ENCODE results near the gene SHISA4. TPM values are rescaled to one million over a fixed set of nuclear protein-coding genes. Genes with fewer than 3 reads are reported as not detected.
A peak's percentile ranks its signal among the peaks of the same experiment; 100 is the strongest.

Gene SHISA4
- total RNA-seq, 1 donor from 2014 or later = 3.0 TPM

- Mint-ChIP-seq H3K27ac (peak overlapping the region; percentile 57), H3K27me3 (ENCODE audit: insufficient read depth, low read depth) (peaks cover 16% of the 10 kb centered on the region), H3K4me1 (peaks cover 20% of the 10 kb centered on the region), H3K36me3 (no peaks in the 10 kb centered on the region), H3K9me3 (no peaks in the 10 kb centered on the region), H3K4me3 (no peak overlapping the region)
- H3K79me2 ChIP-seq (ENCODE audit: low read depth) = no peaks in the 10 kb centered on the region
- no peak overlapping the region for H2AFZ ChIP-seq (replicated peaks)
- H3K4me3 ChIP-seq = no peak overlapping the region
- H3F3A ChIP-seq (ENCODE audit: low read depth) = peaks cover 24% of the 10 kb centered on the region
- no peaks in the 10 kb centered on the region for H3K27me3 ChIP-seq
- H3K36me3 ChIP-seq = no peaks in the 10 kb centered on the region
- no peak for TF ChIP-seq EZH2 (IDR thresholded peaks at IDR 0.05)
- TF ChIP-seq EZH2phosphoT487 (IDR thresholded peaks at IDR 0.05) = no peak
- TF ChIP-seq CTCF (IDR thresholded peaks at IDR 0.05) = no peak
- H3K4me1 ChIP-seq = peaks cover 10% of the 10 kb centered on the region
- peak; percentile 48 for DNase-seq (ENCODE audit: low spot score)
- no peaks in the 10 kb centered on the region for H4K20me1 ChIP-seq (ENCODE audit: low read depth)
- H3K9ac ChIP-seq = no peak overlapping the region
- H3K4me2 ChIP-seq = peak overlapping the region; percentile 55
- no peaks in the 10 kb centered on the region for H3K9me3 ChIP-seq (ENCODE audit: low read depth)
- H3K27ac ChIP-seq = no peak overlapping the region
These were observed 23.3 kb downstream of the SHISA4 start for GRCh38 chr1:201911826-201912571.

DNA sequence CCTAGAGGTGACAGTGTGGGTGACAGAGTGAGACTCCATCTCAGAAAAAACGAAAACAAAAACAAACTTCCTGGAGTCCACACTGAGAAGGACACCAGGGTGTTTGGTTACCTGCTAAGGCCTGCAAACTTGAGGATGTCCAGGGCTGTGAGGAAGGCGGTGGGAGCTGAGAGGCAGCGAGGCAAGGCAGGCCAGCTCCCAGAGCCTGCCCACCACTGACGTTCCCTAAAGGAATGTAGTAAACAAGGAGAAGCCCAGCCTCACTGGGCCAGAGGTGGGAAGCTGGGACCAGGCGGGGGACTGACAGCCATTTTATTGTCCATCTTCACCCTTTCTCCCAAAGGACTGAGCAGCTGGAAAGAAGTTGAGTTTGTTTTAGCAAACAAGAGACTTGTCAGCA is 24.1 kb downstream of the SHISA4 start:
- H3K79me2 ChIP-seq (ENCODE audit: low read depth) = no peaks in the 10 kb centered on the region
- H3K27me3 ChIP-seq = no peaks in the 10 kb centered on the region
- H3K27ac Mint-ChIP-seq = peak overlapping the region; percentile 58
- no peak overlapping the region for H3K4me3 ChIP-seq
- no peak overlapping the region for H3K9ac ChIP-seq
- H3K4me2 ChIP-seq = no peak overlapping the region
- peaks cover 10% of the 10 kb centered on the region for H3K4me1 ChIP-seq
- TF ChIP-seq EZH2 (IDR thresholded peaks at IDR 0.05) = no peak
- no peak for TF ChIP-seq EZH2phosphoT487 (IDR thresholded peaks at IDR 0.05)
- no peak for TF ChIP-seq CTCF (IDR thresholded peaks at IDR 0.05)
- no peak for DNase-seq (ENCODE audit: low spot score)
- peaks cover 24% of the 10 kb centered on the region for H3F3A ChIP-seq (ENCODE audit: low read depth)
- no peak overlapping the region for H3K4me3 Mint-ChIP-seq
- H3K9me3 Mint-ChIP-seq = no peaks in the 10 kb centered on the region
- no peak overlapping the region for H3K27ac ChIP-seq
- no peaks in the 10 kb centered on the region for H3K9me3 ChIP-seq (ENCODE audit: low read depth)
- H3K36me3 ChIP-seq = no peaks in the 10 kb centered on the region
- no peak overlapping the region for H2AFZ ChIP-seq (replicated peaks)
- H3K27me3 Mint-ChIP-seq (ENCODE audit: insufficient read depth, low read depth) = peaks cover 16% of the 10 kb centered on the region
- H4K20me1 ChIP-seq (ENCODE audit: low read depth) = no peaks in the 10 kb centered on the region
- peaks cover 23% of the 10 kb centered on the region for H3K4me1 Mint-ChIP-seq
- H3K36me3 Mint-ChIP-seq = no peaks in the 10 kb centered on the region

DNA sequence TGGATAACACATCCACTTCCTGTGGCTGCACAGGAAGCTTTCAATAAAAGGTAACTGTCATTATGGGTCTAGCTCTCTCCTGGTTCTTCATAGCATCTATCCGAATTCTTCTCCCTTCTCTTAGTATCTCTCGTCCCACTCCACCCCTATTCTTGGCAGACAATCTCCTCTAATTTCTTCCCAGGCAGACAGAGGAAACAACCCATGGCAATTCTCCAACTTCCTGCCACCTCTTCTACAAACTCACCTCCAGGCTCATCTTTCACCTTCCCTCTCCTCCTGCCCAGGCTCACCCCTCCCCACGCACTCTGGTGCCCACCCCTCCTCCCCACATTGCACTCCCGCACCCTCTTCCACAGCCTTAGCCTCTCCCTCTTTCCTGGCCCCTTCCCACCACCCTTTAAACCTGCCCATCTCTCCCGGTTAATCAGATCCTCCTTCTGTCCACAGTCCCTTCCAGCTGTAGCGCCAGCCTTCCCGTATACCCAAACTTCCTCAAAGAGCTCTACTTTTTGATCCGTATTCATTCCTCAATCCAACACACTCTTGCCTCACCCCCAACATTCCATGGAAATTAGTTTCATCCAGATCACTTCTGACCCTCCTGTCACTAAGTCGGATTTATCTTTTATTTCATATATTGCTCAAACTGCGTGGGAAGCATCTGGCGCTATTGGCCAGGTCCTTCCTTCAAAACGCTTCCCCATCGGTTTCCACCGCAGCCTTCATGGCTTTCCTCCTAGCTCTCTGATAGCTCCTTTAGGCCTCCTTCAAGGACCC is 25.9 kb downstream of the SHISA4 start:
- TF ChIP-seq EZH2 (IDR thresholded peaks at IDR 0.05) (no peak), EZH2phosphoT487 (IDR thresholded peaks at IDR 0.05) (no peak), CTCF (IDR thresholded peaks at IDR 0.05) (no peak)

More for the DNA sequence above, 25.9 kb downstream of the SHISA4 start:
- Mint-ChIP-seq H3K36me3 (no peaks in the 10 kb centered on the region), H3K4me1 (peaks cover 32% of the 10 kb centered on the region), H3K4me3 (no peak overlapping the region), H3K27ac (no peak overlapping the region), H3K27me3 (ENCODE audit: insufficient read depth, low read depth) (peaks cover 16% of the 10 kb centered on the region), H3K9me3 (no peaks in the 10 kb centered on the region)
- H2AFZ ChIP-seq (replicated peaks) = no peak overlapping the region
- no peak overlapping the region for H3K9ac ChIP-seq
- no peaks in the 10 kb centered on the region for H3K36me3 ChIP-seq
- no peak overlapping the region for H3K4me2 ChIP-seq
- no peak overlapping the region for H3K27ac ChIP-seq
- no peaks in the 10 kb centered on the region for H3K9me3 ChIP-seq (ENCODE audit: low read depth)
- H3F3A ChIP-seq (ENCODE audit: low read depth) = peaks cover 24% of the 10 kb centered on the region
- no peaks in the 10 kb centered on the region for H4K20me1 ChIP-seq (ENCODE audit: low read depth)
- no peak for DNase-seq (ENCODE audit: low spot score)
- H3K4me3 ChIP-seq = no peak overlapping the region
- peaks cover 10% of the 10 kb centered on the region for H3K4me1 ChIP-seq
- H3K27me3 ChIP-seq = no peaks in the 10 kb centered on the region
- no peaks in the 10 kb centered on the region for H3K79me2 ChIP-seq (ENCODE audit: low read depth)

All from neural progenitor cell (in vitro differentiated cells).